Hematopoietic multipotent progenitor cell treated with erythropoietin and hydrocortisone succinate and interleukin-3 and kit ligand, for 4 days (in vitro differentiated cells): Measurements from ENCODE around the gene CHRNE.

Experiments used
- DNase-seq: peaks from one replicate; pipeline ENCODE4 v3.0.0-alpha.2; 2015

The CHRNE gene

GRCh38 chr17:4901648-4902344, 1.1 kb downstream of the CHRNE start:
- DNase-seq = peak; percentile 64

GRCh38 chr17:4901108-4901647, 1.7 kb downstream of the CHRNE start:
- no peak for DNase-seq

GRCh38 chr17:4900231-4901107, 2.4 kb downstream of the CHRNE start:
- DNase-seq = peak; percentile 59

- peak; percentile 84 for DNase-seq
These were observed 3.3 kb downstream of the CHRNE start, which contains the start of gene C17orf107 for GRCh38 chr17:4899341-4900230. Gene C17orf107 (plus strand): TSS chr17:4899536. CDS start chr17:4899763, 227 bp downstream.

GRCh38 chr17:4898927-4899326, 4.0 kb downstream of the CHRNE start:
- DNase-seq = no peak

GRCh38 chr17:4898351-4898750, 4.5 kb downstream of the CHRNE start:
- no peak for DNase-seq

- no peak for DNase-seq
These were observed 5.1 kb downstream of the CHRNE start for GRCh38 chr17:4897785-4898184.

- DNase-seq = no peak
These were observed 5.7 kb downstream of the CHRNE start for GRCh38 chr17:4897198-4897687.

- no peak for DNase-seq
These were observed 6.3 kb downstream of the CHRNE start for GRCh38 chr17:4896332-4897197.

- no peak for DNase-seq
These were observed 7.1 kb downstream of the CHRNE start for GRCh38 chr17:4895657-4896331.

- DNase-seq = no peak
These were observed 7.8 kb downstream of the CHRNE start for GRCh38 chr17:4895121-4895520.

- no peak for DNase-seq
These were observed 9.0 kb downstream of the CHRNE start for GRCh38 chr17:4893721-4894560.

GRCh38 chr17:4893272-4893671, 9.6 kb downstream of the CHRNE start:
- no peak for DNase-seq

- no peak for DNase-seq
These were observed 10.2 kb downstream of the CHRNE start for GRCh38 chr17:4892499-4893221.

GRCh38 chr17:4891411-4892410, 11.2 kb downstream of the CHRNE start:
- peak; percentile 36 for DNase-seq

GRCh38 chr17:4887581-4887980, 15.3 kb downstream of the CHRNE start:
- DNase-seq = no peak

GRCh38 chr17:4886830-4887229, 16.1 kb downstream of the CHRNE start:
- no peak for DNase-seq

- no peak for DNase-seq
These were observed 18.4 kb downstream of the CHRNE start for GRCh38 chr17:4884489-4884888.
